Fibroblast of lung (primary cell): ENCODE measurements around the gene PARK7.

Source experiments
- CTCF ChIP-seq, 2 donors: IDR thresholded peaks in 1 of 2; conservative IDR thresholded peaks in 1 of 2; 1 replicate in 1 of 2; 2 replicates in 1 of 2; pipeline ENCODE4 v1.5.1; 2011 to 2012; ENCODE audit warnings: low read length in 2 of 2, control low read depth in 1 of 2, inconsistent platforms in 1 of 2, low read depth in 1 of 2, mild to moderate bottlenecking in 1 of 2
- EZH2 ChIP-seq: IDR thresholded peaks from 2 replicates; pipeline ENCODE4 v1.5.1; 2012; ENCODE audit warnings: low read length, control low read depth, mild to moderate bottlenecking; ENCODE audit errors: missing control alignments

GRCh38 chr1:7932524-7933138, 28.9 kb upstream of the PARK7 start:
- TF ChIP-seq CTCF (conservative IDR thresholded peaks at IDR 0.05 in 1 of 2, IDR thresholded peaks at IDR 0.05 in 1 of 2; ENCODE audit: low read depth in 1 of 2, low read length in 2 of 2) (no peak), EZH2 (no peak)
